CD14-positive monocyte (primary cell): ENCODE data around the gene RGL1. TPM values are rescaled to one million over a fixed set of nuclear protein-coding genes. Genes with fewer than 3 reads are reported as not detected.

Experiments
- DNase-seq, 3 donors: peaks; one replicate each; pipeline ENCODE4 v3.0.0-alpha.2; 2011 to 2022
- H2AFZ ChIP-seq: 2 replicates; pipeline ENCODE4 v1.6.0; 2012; ENCODE audit warnings: mild to moderate bottlenecking, low read depth, low read length, inconsistent platforms; ENCODE audit not compliant: insufficient read depth, poor library complexity, severe bottlenecking
- H3K27ac ChIP-seq, 2 donors: 1 replicate in 1 of 2; 2 replicates in 1 of 2; pipeline ENCODE4 v1.5.1; 2012 to 2013; ENCODE audit warnings: low read length in 2 of 2, control low read depth in 1 of 2, inconsistent platforms in 1 of 2, low read depth in 1 of 2, mild to moderate bottlenecking in 1 of 2
- H3K27me3 ChIP-seq, 2 donors: one replicate each; pipeline versions ENCODE4 v1.6.0 to v1.6.1; 2011 to 2013; ENCODE audit warnings: low read length in 2 of 2; ENCODE audit not compliant: control insufficient read depth in 2 of 2, insufficient read depth in 2 of 2
- H3K36me3 ChIP-seq, 2 donors: replicated peaks in 1 of 2; 1 replicate in 1 of 2; 2 replicates in 1 of 2; pipeline versions ENCODE4 v1.5.1 to v1.6.1; 2012 to 2013; ENCODE audit warnings: low read length in 2 of 2, control low read depth in 1 of 2, inconsistent platforms in 1 of 2, mild to moderate bottlenecking in 1 of 2; ENCODE audit not compliant: insufficient read depth in 2 of 2, control insufficient read depth in 1 of 2
- H3K4me1 ChIP-seq, 2 donors: 1 replicate in 1 of 2; 2 replicates in 1 of 2; pipeline versions ENCODE4 v1.5.1 to v1.6.1; 2012 to 2013; ENCODE audit warnings: low read length in 2 of 2, control low read depth in 1 of 2, inconsistent platforms in 1 of 2, mild to moderate bottlenecking in 1 of 2, moderate library complexity in 1 of 2; ENCODE audit not compliant: insufficient read depth in 2 of 2, control insufficient read depth in 1 of 2
- H3K4me2 ChIP-seq: replicated peaks from 2 replicates; pipeline ENCODE3; 2012; ENCODE audit warnings: low read length, moderate library complexity, mild to moderate bottlenecking; ENCODE audit not compliant: poor library complexity, severe bottlenecking; ENCODE audit errors: extremely low read depth
- H3K4me3 ChIP-seq, 3 experiments: fragments of 200-600 bp in 1 of 3; sonication (generic) in 1 of 3; replicated peaks in 1 of 3; 1 replicate in 2 of 3; 2 replicates in 1 of 3; pipeline ENCODE4 v1.5.1; 2011 to 2013; ENCODE audit warnings: low read length in 3 of 3, mild to moderate bottlenecking in 3 of 3, control low read depth in 2 of 3, low read depth in 2 of 3, inconsistent platforms in 1 of 3, moderate library complexity in 1 of 3
- H3K79me2 ChIP-seq: 2 replicates; pipeline ENCODE4 v1.6.0; 2012; ENCODE audit warnings: mild to moderate bottlenecking, control low read depth, inconsistent platforms, low read length, moderate library complexity; ENCODE audit not compliant: insufficient read depth
- H3K9ac ChIP-seq: 2 replicates; pipeline ENCODE4 v1.6.0; 2017; ENCODE audit warnings: low read length, mild to moderate bottlenecking; ENCODE audit not compliant: insufficient read depth, poor library complexity, severe bottlenecking
- H3K9me3 ChIP-seq, 2 donors: replicated peaks in 1 of 2; 1 replicate in 1 of 2; 2 replicates in 1 of 2; pipeline versions ENCODE4 v1.5.1 to v1.6.1; 2012 to 2013; ENCODE audit warnings: low read length in 2 of 2, control low read depth in 1 of 2; ENCODE audit not compliant: control insufficient read depth in 1 of 2, insufficient read depth in 1 of 2
- H4K20me1 ChIP-seq: 2 replicates; pipeline ENCODE4 v1.6.0; 2012; ENCODE audit warnings: mild to moderate bottlenecking, low read length, control low read depth, moderate library complexity; ENCODE audit not compliant: insufficient read depth
- H3K27ac Mint-ChIP-seq, 7 donors: one replicate each; pipeline ENCODE4 v1.8.0; 2020; ENCODE audit warnings: mild to moderate bottlenecking in 7 of 7, mixed read lengths in 7 of 7, moderate library complexity in 6 of 7, inconsistent platforms in 2 of 7
- H3K27me3 Mint-ChIP-seq, 3 donors: one replicate each; pipeline ENCODE4 v1.8.0; 2021 to 2022; ENCODE audit warnings: low read depth in 3 of 3, mild to moderate bottlenecking in 3 of 3, mixed read lengths in 3 of 3, moderate library complexity in 3 of 3, inconsistent platforms in 1 of 3
- H3K36me3 Mint-ChIP-seq, 2 donors: one replicate each; pipeline ENCODE4 v1.8.0; 2020; ENCODE audit warnings: mixed read lengths in 2 of 2, inconsistent platforms in 1 of 2, mild to moderate bottlenecking in 1 of 2
- H3K4me1 Mint-ChIP-seq: one replicate; pipeline ENCODE4 v1.8.0; 2020; ENCODE audit warnings: mild to moderate bottlenecking, mixed read lengths
- H3K4me3 Mint-ChIP-seq, 2 donors: one replicate each; pipeline ENCODE4 v1.8.0; 2020; ENCODE audit warnings: mild to moderate bottlenecking in 2 of 2, mixed read lengths in 2 of 2, moderate library complexity in 1 of 2
- H3K9me3 Mint-ChIP-seq, 7 donors: one replicate each; pipeline ENCODE4 v1.8.0; 2020 to 2022; ENCODE audit warnings: mixed read lengths in 7 of 7, mild to moderate bottlenecking in 6 of 7, moderate library complexity in 6 of 7, inconsistent platforms in 2 of 7
- WGBS: methylation state at CpG from one replicate; pipeline ENCODE4 v1.1.5; 2013; ENCODE audit warnings: missing lambda C conversion rate; ENCODE audit not compliant: insufficient coverage; 5-methylcytosine and 5-hydroxymethylcytosine counted together
- intact Hi-C, 2 donors: fragments of 100-400 bp; cut with micrococcal nuclease; formaldehyde crosslinking; loops; one replicate each; pipeline versions ENCODE4 v1.15.0 to v1.15.1; 2023
- polyA plus RNA-seq, 3 donors: library from polyadenylated mRNA; depleted of rRNA in 1 of 3; unstranded in 2 of 3; stranded (reverse) in 1 of 3; fragments of 300-500 nt in 2 of 3; fragments of >200 nt in 1 of 3; fragmentation: Illumina TruSeq in 2 of 3; gene quantifications; 1 replicate in 2 of 3; 2 replicates in 1 of 3; pipeline ENCODE4 v1.2.3, GENCODE V29; 2012 to 2021
- TF ChIP-seq, protein P1 (sequence below): fragments of 200-600 bp; IDR thresholded peaks from one replicate; pipeline ENCODE4 v1.8.0; 2022; ENCODE audit warnings: antibody characterized with exemption, mild to moderate bottlenecking

Gene RGL1
- polyA plus RNA-seq, 3 donors = 1.2 to 3.3 (median 2.0) TPM

DNA sequence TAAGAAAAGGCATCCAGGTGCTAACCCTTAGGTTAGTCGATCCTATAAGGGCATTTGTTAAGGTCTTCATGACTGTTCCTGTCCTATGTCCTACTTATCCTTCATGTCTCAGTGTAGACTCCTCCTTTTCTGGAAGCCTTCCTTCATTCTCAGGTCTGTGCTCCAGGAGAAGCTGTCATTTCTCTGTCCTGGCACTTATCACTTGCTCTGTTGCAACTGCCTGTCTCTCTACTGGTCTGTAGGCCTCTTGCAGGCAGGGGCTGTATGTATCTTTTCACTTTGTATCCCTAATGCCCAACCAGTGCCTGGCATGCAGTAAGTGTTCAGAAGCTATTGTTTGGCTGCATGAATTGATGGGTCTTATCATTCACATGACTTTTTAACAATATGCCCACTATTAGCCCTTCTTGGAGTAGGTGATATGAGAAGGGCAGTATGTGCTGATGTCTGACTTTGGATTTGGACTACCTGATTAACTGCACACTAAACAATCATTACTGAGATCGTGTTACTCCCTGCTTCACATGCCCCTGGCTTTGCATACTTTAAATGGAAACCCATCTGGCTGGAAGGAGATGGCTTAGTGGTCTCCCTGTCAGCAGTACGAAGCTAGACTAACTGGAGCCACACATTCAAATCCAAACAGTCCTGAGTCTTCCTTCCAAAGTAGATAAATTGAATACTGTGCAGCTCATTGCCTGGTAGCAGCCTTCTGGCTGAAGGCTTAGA is 88.8 kb downstream of the RGL1 start:
- 100% methylated on average over 1 of the region's 3 CpGs for WGBS
- no peaks in the 10 kb centered on the region for H3K36me3 ChIP-seq
- intact Hi-C loops = no loop called here
- no peak overlapping the region for H3K27ac ChIP-seq
- H3K36me3 Mint-ChIP-seq = peaks cover 4 to 7% of the 10 kb centered on the region in 2 donors
- H3K9me3 ChIP-seq = no peaks in the 10 kb centered on the region
- no peaks in the 10 kb centered on the region for H3K79me2 ChIP-seq
- H3K4me2 ChIP-seq = no peak overlapping the region
- H3K4me1 ChIP-seq = peaks cover 40 to 45% of the 10 kb centered on the region in 2 donors
- no peak overlapping the region for H3K4me3 ChIP-seq
- TF ChIP-seq, protein P1, sequence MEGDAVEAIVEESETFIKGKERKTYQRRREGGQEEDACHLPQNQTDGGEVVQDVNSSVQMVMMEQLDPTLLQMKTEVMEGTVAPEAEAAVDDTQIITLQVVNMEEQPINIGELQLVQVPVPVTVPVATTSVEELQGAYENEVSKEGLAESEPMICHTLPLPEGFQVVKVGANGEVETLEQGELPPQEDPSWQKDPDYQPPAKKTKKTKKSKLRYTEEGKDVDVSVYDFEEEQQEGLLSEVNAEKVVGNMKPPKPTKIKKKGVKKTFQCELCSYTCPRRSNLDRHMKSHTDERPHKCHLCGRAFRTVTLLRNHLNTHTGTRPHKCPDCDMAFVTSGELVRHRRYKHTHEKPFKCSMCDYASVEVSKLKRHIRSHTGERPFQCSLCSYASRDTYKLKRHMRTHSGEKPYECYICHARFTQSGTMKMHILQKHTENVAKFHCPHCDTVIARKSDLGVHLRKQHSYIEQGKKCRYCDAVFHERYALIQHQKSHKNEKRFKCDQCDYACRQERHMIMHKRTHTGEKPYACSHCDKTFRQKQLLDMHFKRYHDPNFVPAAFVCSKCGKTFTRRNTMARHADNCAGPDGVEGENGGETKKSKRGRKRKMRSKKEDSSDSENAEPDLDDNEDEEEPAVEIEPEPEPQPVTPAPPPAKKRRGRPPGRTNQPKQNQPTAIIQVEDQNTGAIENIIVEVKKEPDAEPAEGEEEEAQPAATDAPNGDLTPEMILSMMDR = no peak
- H3K27me3 Mint-ChIP-seq = peaks cover 0 to 3% (median 2%) of the 10 kb centered on the region in 3 donors
- no peaks in the 10 kb centered on the region for H3K27me3 ChIP-seq
- H3K9me3 Mint-ChIP-seq = no peaks in the 10 kb centered on the region
- no peak overlapping the region for H3K9ac ChIP-seq
- no peaks in the 10 kb centered on the region for H4K20me1 ChIP-seq
- no peak overlapping the region for H3K27ac Mint-ChIP-seq
- no peak overlapping the region for H2AFZ ChIP-seq
- peaks cover 49% of the 10 kb centered on the region for H3K4me1 Mint-ChIP-seq
- DNase-seq = no peak
- no peak overlapping the region for H3K4me3 Mint-ChIP-seq

DNA sequence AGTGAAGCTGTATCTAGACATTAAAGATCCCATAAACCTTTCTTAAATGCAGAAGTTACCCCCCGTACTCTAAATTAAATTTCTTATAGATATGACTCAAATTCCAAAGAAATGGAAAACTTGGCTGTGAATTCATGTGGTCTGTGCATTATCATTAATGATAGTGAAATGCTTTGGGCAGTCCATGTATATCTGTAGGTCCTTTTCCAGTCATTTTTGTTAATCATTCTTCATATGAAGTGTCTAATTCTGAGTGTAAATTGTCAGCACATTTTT is 89.3 kb downstream of the RGL1 start:
- intact Hi-C loops = no loop called here
- Mint-ChIP-seq H3K27ac (no peak overlapping the region), H3K4me3 (no peak overlapping the region), H3K9me3 (no peaks in the 10 kb centered on the region), H3K4me1 (peaks cover 44% of the 10 kb centered on the region), H3K36me3 (peaks cover 2 to 7% of the 10 kb centered on the region in 2 donors), H3K27me3 (peaks cover 0 to 3% (median 2%) of the 10 kb centered on the region in 3 donors)
- H3K79me2 ChIP-seq = no peaks in the 10 kb centered on the region
- peaks cover 40 to 45% of the 10 kb centered on the region in 2 donors for H3K4me1 ChIP-seq
- TF ChIP-seq, protein P1 = no peak
- H3K4me3 ChIP-seq = no peak overlapping the region
- H3K9me3 ChIP-seq = no peaks in the 10 kb centered on the region
- no peak overlapping the region for H2AFZ ChIP-seq
- WGBS = no CpG with 5 or more reads among the region's 1 CpG
- no peak for DNase-seq
- H3K4me2 ChIP-seq = no peak overlapping the region
- no peaks in the 10 kb centered on the region for H3K27me3 ChIP-seq
- no peaks in the 10 kb centered on the region for H3K36me3 ChIP-seq
- no peak overlapping the region for H3K27ac ChIP-seq
- H3K9ac ChIP-seq = no peak overlapping the region
- no peaks in the 10 kb centered on the region for H4K20me1 ChIP-seq
